Neural cell (in vitro differentiated cells): ENCODE measurements around the gene HAND1. TPM values are rescaled to one million over a fixed set of nuclear protein-coding genes. Genes with fewer than 3 reads are reported as not detected.
A peak's percentile ranks its signal among the peaks of the same experiment; 100 is the strongest.

ENCODE experiments used
- H2AFZ ChIP-seq: fragments of 200-600, 300-800 bp; sonication (generic), shearing (Covaris generic); 2 replicates; pipeline ENCODE4 v1.6.0; 2014; ENCODE audit warnings: low read depth, mild to moderate bottlenecking, antibody characterized with exemption, low read length, moderate library complexity
- H3F3A ChIP-seq: fragments of 200-600 bp; shearing (Covaris generic); 2 replicates; pipeline ENCODE4 v1.6.1; 2016; ENCODE audit warnings: mild to moderate bottlenecking, moderate library complexity, mixed read lengths, antibody characterized with exemption, low read length; ENCODE audit not compliant: insufficient read depth, poor library complexity, severe bottlenecking
- H3K27ac ChIP-seq: fragments of 200-600, 300-800 bp; sonication (generic), shearing (Covaris generic); 2 replicates; pipeline ENCODE4 v1.5.1; 2014; ENCODE audit warnings: mild to moderate bottlenecking, low read length, moderate library complexity
- H3K27me3 ChIP-seq: fragments of 300-800, 200-600 bp; sonication (generic), shearing (Covaris generic); 2 replicates; pipeline ENCODE4 v1.6.0; 2014; ENCODE audit warnings: mild to moderate bottlenecking, low read depth, low read length, moderate library complexity; ENCODE audit not compliant: insufficient read depth
- H3K36me3 ChIP-seq: fragments of 300-800, 200-600 bp; sonication (generic), shearing (Covaris generic); 2 replicates; pipeline ENCODE4 v1.5.1; 2014; ENCODE audit warnings: mild to moderate bottlenecking, antibody characterized with exemption, low read length, moderate library complexity; ENCODE audit not compliant: insufficient read depth
- H3K4me2 ChIP-seq: fragments of 300-800, 200-600 bp; sonication (generic), shearing (Covaris generic); 2 replicates; pipeline ENCODE4 v1.6.0; 2014; ENCODE audit warnings: mild to moderate bottlenecking, low read length
- H3K4me3 ChIP-seq: fragments of 300-800, 200-600 bp; sonication (generic), shearing (Covaris generic); 2 replicates; pipeline ENCODE4 v1.5.1; 2014; ENCODE audit warnings: mild to moderate bottlenecking, low read length, moderate library complexity
- H3K79me2 ChIP-seq: fragments of 200-600 bp; shearing (Covaris generic); replicated peaks from 2 replicates; pipeline ENCODE4 v1.6.0; 2014; ENCODE audit warnings: mild to moderate bottlenecking, low read length, moderate library complexity; ENCODE audit not compliant: insufficient read depth
- H3K9ac ChIP-seq: fragments of 300-800, 200-600 bp; sonication (generic), shearing (Covaris generic); 2 replicates; pipeline ENCODE4 v1.6.1; 2016; ENCODE audit warnings: mild to moderate bottlenecking, low read length, mixed read lengths
- H3K9me2 ChIP-seq: fragments of 200-600 bp; shearing (Covaris generic); 2 replicates; pipeline ENCODE4 v1.6.1; 2016; ENCODE audit warnings: mild to moderate bottlenecking, low read length, mixed read lengths; ENCODE audit not compliant: insufficient read depth
- H3K9me3 ChIP-seq: fragments of 200-600, 300-800 bp; sonication (generic), shearing (Covaris generic); 2 replicates; pipeline ENCODE4 v1.6.1; 2016; ENCODE audit warnings: mild to moderate bottlenecking, mixed run types, low read length, moderate library complexity, mixed read lengths
- H4K20me1 ChIP-seq: fragments of 200-600 bp; shearing (Covaris generic); 2 replicates; pipeline ENCODE4 v1.6.1; 2016; ENCODE audit warnings: mild to moderate bottlenecking, mixed run types; ENCODE audit not compliant: insufficient read depth
- CTCF ChIP-seq: fragments of 450-650 bp; IDR thresholded peaks from 2 replicates; pipeline ENCODE4 v1.5.1; 2014; ENCODE audit warnings: antibody characterized with exemption, mild to moderate bottlenecking, moderate library complexity; ENCODE audit not compliant: poor library complexity, severe bottlenecking
- EZH2 ChIP-seq: fragments of 200-600, 300-800 bp; shearing (Covaris generic), sonication (generic); IDR thresholded peaks from 2 replicates; pipeline ENCODE4 v1.6.1; 2014; ENCODE audit warnings: antibody characterized with exemption, low read length, borderline replicate concordance, mild to moderate bottlenecking; ENCODE audit not compliant: insufficient read depth, poor library complexity, severe bottlenecking
- MXI1 ChIP-seq: fragments of 450-650 bp; conservative IDR thresholded peaks from 2 replicates; pipeline ENCODE4 v1.6.1; 2014; ENCODE audit warnings: antibody characterized with exemption, mild to moderate bottlenecking; ENCODE audit not compliant: poor library complexity, severe bottlenecking
- POLR2AphosphoS5 ChIP-seq: IDR thresholded peaks from 2 replicates; pipeline ENCODE4 v1.6.1; 2012
- RAD21 ChIP-seq: fragments of 450-650 bp; conservative IDR thresholded peaks from 2 replicates; pipeline ENCODE4 v1.6.1; 2014; ENCODE audit warnings: antibody characterized with exemption, mild to moderate bottlenecking, moderate library complexity
- REST ChIP-seq: IDR thresholded peaks from 2 replicates; pipeline ENCODE4 v1.6.1; 2012; ENCODE audit warnings: borderline replicate concordance
- SMC3 ChIP-seq: fragments of 450-650 bp; conservative IDR thresholded peaks from 2 replicates; pipeline ENCODE4 v1.6.1; 2014; ENCODE audit warnings: antibody characterized with exemption, mild to moderate bottlenecking, moderate library complexity; ENCODE audit not compliant: poor library complexity
- polyA plus RNA-seq: library from polyadenylated mRNA; depleted of rRNA; stranded (reverse); fragments of >200 nt; gene quantifications from 2 replicates; pipeline ENCODE4 v1.2.3, GENCODE V29; 2014

Gene HAND1
- polyA plus RNA-seq, 1 donor from 2014 or later = not detected

GRCh38 chr5:154474396-154475334 is 3.4 kb downstream of the HAND1 start:
- Histone ChIP-seq H3K27me3 (peaks cover 100% of the 10 kb centered on the region), H4K20me1 (no peaks in the 10 kb centered on the region), H3K27ac (no peak overlapping the region), H3K4me3 (no peak overlapping the region), H3K9me2 (no peaks in the 10 kb centered on the region), H3F3A (no peaks in the 10 kb centered on the region), H3K4me2 (no peak overlapping the region), H3K9ac (no peak overlapping the region), H2AFZ (no peak overlapping the region), H3K9me3 (no peaks in the 10 kb centered on the region), H3K36me3 (no peaks in the 10 kb centered on the region), H3K79me2 (no peaks in the 10 kb centered on the region)
- TF ChIP-seq SMC3 = no peak
- TF ChIP-seq EZH2 = peak; percentile 44
- no peak for TF ChIP-seq POLR2AphosphoS5
- no peak for TF ChIP-seq RAD21
- TF ChIP-seq REST = no peak

- Histone ChIP-seq H3K9ac (no peak overlapping the region), H3F3A (no peaks in the 10 kb centered on the region), H2AFZ (no peak overlapping the region), H4K20me1 (no peaks in the 10 kb centered on the region), H3K4me3 (no peak overlapping the region), H3K27me3 (peaks cover 99% of the 10 kb centered on the region), H3K9me3 (no peaks in the 10 kb centered on the region), H3K36me3 (no peaks in the 10 kb centered on the region), H3K79me2 (no peaks in the 10 kb centered on the region), H3K9me2 (no peaks in the 10 kb centered on the region), H3K27ac (no peak overlapping the region), H3K4me2 (no peak overlapping the region)
- TF ChIP-seq REST (no peak), EZH2 (peak; percentile 96), POLR2AphosphoS5 (peak; percentile 22), MXI1 (no peak), CTCF (no peak)
Measured at GRCh38 chr5:154473581-154474283, 4.3 kb downstream of the HAND1 start.
